Cardiac muscle cell (in vitro differentiated cells and primary cell): ENCODE results near the gene BDP1. TPM values are rescaled to one million over a fixed set of nuclear protein-coding genes. Genes with fewer than 3 reads are reported as not detected.
A peak's percentile ranks its signal among the peaks of the same experiment; 100 is the strongest.
"Not testable (repeated sequence)": the region's sequence is repeated elsewhere in the genome, so short reads cannot be mapped to it uniquely, and the experiment has no call there.

Experiments used
- DNase-seq, 2 donors: peaks; one replicate each; pipeline versions ENCODE4 v3.0.0 to v3.0.0-alpha.2; 2010 to 2017; ENCODE audit warnings: low read depth in 1 of 2, low spot score in 1 of 2
- H3K27ac ChIP-seq: fragments of 200-600 bp; sonication (generic); 2 replicates; pipeline ENCODE4 v1.5.1; 2016
- H3K27me3 ChIP-seq: fragments of 200-600 bp; sonication (generic); 2 replicates; pipeline ENCODE4 v1.6.0; 2016; ENCODE audit warnings: control low read depth
- H3K36me3 ChIP-seq: fragments of 200-600 bp; sonication (generic); 2 replicates; pipeline ENCODE4 v1.5.1; 2016; ENCODE audit warnings: control low read depth
- H3K4me1 ChIP-seq: fragments of 200-600 bp; sonication (generic); 2 replicates; pipeline ENCODE4 v1.8.1; 2017; ENCODE audit warnings: low read depth, mild to moderate bottlenecking, mixed run types
- H3K4me3 ChIP-seq: fragments of 200-600 bp; sonication (generic); 2 replicates; pipeline ENCODE4 v1.5.1; 2016; ENCODE audit warnings: mild to moderate bottlenecking
- H3K9me3 ChIP-seq: fragments of 200-600 bp; sonication (generic); 2 replicates; pipeline ENCODE4 v1.5.1; 2017; ENCODE audit warnings: low read depth, mild to moderate bottlenecking, control low read depth
- CTCF ChIP-seq: IDR thresholded peaks from 2 replicates; pipeline ENCODE4 v1.5.1; 2012; ENCODE audit warnings: low read depth, mild to moderate bottlenecking, low read length
- polyA plus RNA-seq: library from polyadenylated mRNA; unstranded; fragments of >200 nt; fragmentation: Nextera tagmentation; extraction: Ambion mirVana; gene quantifications from 2 replicates; pipeline ENCODE4 v1.2.1, GENCODE V29; 2016
- total RNA-seq: library from RNA; depleted of rRNA; stranded (reverse); fragments of >200 nt; gene quantifications from 2 replicates; pipeline ENCODE4 v1.2.3, GENCODE V29; 2016

BDP1 gene
- total and polyA plus RNA-seq, 2 experiments from 2014 or later: 18.4 to 24.5 TPM

GRCh38 chr5:71481441-71481840, 26.0 kb downstream of the BDP1 start:
- Histone ChIP-seq H3K9me3 (no peaks in the 10 kb centered on the region), H3K4me3 (no peak overlapping the region), H3K27me3 (no peaks in the 10 kb centered on the region), H3K27ac (no peak overlapping the region), H3K4me1 (no peaks in the 10 kb centered on the region), H3K36me3 (peaks cover 21% of the 10 kb centered on the region)
- TF ChIP-seq CTCF: no peak
- no peak for DNase-seq

- peak in 1 of 2 donors; percentile 64 for DNase-seq
- Histone ChIP-seq H3K4me1 (no peaks in the 10 kb centered on the region), H3K27ac (no peak overlapping the region)
These were observed 26.7 kb downstream of the BDP1 start for GRCh38 chr5:71482132-71482531.

GRCh38 chr5:71483355-71483754, 27.9 kb downstream of the BDP1 start:
- H3K27me3 ChIP-seq: no peaks in the 10 kb centered on the region
- no peaks in the 10 kb centered on the region for H3K4me1 ChIP-seq
- DNase-seq: peak in 1 of 2 donors; percentile 48
- H3K9me3 ChIP-seq: no peaks in the 10 kb centered on the region
- TF ChIP-seq CTCF: no peak
- H3K27ac ChIP-seq: no peak overlapping the region
- peaks cover 38% of the 10 kb centered on the region for H3K36me3 ChIP-seq
- H3K4me3 ChIP-seq: no peak overlapping the region

More at GRCh38 chr5:71482132-71482531, 26.7 kb downstream of the BDP1 start:
- peaks cover 26% of the 10 kb centered on the region for H3K36me3 ChIP-seq
- no peaks in the 10 kb centered on the region for H3K27me3 ChIP-seq
- H3K4me3 ChIP-seq: no peak overlapping the region
- H3K9me3 ChIP-seq: no peaks in the 10 kb centered on the region
- TF ChIP-seq CTCF: no peak

- H3K36me3 ChIP-seq: peaks cover 78% of the 10 kb centered on the region
- H3K27me3 ChIP-seq: no peaks in the 10 kb centered on the region
- no peaks in the 10 kb centered on the region for H3K4me1 ChIP-seq
- H3K27ac ChIP-seq: peak overlapping the region; percentile 48
- no peaks in the 10 kb centered on the region for H3K9me3 ChIP-seq
- no peak overlapping the region for H3K4me3 ChIP-seq
- TF ChIP-seq CTCF: no peak
- no peak for DNase-seq
These were observed 37.6 kb downstream of the BDP1 start for GRCh38 chr5:71492817-71493615.

- DNase-seq, H3K4me1 ChIP-seq, H3K27ac ChIP-seq, H3K4me3 ChIP-seq, H3K27me3 ChIP-seq, H3K9me3 ChIP-seq: not testable (repeated sequence)
- peaks cover 69% of the 10 kb centered on the region for H3K36me3 ChIP-seq
These were observed 38.8 kb downstream of the BDP1 start for GRCh38 chr5:71494202-71494601.

- H3K9me3 ChIP-seq, DNase-seq, H3K4me3 ChIP-seq, H3K4me1 ChIP-seq, H3K27me3 ChIP-seq, H3K27ac ChIP-seq: not testable (repeated sequence)
- peaks cover 71% of the 10 kb centered on the region for H3K36me3 ChIP-seq
These were observed 43.3 kb downstream of the BDP1 start for GRCh38 chr5:71498756-71499155.
